Dedifferentiated amniotic fluid mesenchymal stem cell (primary cell): Measurements from ENCODE around the gene GNB1L.

Experiments
- DNase-seq: peaks from one replicate; pipeline ENCODE4 v3.0.0-alpha.2; 2016; ENCODE audit errors: extremely low spot score

GNB1L gene

GRCh38 chr22:19876314-19876940 lies 21.8 kb upstream of the GNB1L start:
- no peak for DNase-seq

DNA sequence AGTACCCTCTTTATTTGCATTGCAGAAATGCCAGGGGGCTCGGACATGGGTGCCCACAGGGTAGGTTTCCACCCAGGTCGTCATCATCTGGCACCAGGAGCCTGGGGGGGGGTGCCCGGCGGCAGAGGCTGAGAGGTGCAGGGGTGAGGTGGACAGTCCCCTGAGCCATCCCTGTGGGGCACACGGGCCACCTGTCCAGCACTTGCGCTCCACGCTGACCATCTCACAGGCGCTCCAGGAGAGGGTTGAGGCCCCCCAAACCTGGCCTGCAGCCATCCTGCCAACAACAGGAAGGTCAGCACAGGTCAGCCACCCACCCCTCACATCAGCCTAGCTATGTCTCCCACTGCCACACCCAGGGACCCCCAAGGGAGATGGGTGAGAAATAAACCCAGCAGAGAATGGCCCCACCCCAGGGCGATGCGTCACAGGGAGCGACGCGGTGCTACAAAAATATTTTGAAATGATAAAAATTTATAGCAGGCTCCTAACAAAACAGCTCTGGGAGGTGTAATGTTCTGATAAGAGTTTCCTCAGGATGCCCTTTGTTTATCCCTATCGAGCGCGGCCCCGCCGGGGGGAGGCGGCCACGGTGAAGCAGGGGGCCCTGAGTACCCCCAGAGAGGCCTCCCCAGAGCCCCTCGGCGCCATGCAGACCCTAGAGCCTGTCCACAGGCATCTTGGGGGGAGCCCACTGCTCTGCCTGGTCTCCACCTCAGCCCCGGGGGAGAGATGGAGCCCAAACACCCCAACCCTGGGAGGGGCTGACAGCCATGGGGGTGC lies 21.0 kb upstream of the GNB1L start:
- DNase-seq: no peak

DNA sequence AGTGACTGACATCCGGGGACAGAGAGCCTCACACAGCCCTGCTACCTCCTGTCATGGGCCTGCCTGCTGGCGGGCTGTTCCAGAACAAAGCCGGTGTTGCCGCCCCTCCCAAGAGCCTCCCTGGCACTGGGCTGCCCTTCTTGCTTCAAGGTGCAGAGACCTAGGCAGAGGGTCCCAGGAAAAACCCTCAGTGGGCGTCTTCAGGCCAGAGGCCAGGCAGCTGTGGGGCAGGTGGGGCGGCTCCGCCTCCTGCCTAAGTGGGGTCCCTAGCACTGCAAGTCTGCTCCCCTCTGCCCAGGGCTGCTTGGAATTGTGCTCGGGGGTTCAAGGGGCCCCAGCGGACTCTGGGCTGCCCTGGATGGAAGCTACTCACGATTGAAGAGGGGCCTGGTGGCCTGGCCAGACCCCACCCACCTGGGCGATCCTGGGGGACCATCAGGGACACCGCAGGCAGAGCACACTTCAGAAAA lies 20.4 kb upstream of the GNB1L start:
- no peak for DNase-seq

DNA sequence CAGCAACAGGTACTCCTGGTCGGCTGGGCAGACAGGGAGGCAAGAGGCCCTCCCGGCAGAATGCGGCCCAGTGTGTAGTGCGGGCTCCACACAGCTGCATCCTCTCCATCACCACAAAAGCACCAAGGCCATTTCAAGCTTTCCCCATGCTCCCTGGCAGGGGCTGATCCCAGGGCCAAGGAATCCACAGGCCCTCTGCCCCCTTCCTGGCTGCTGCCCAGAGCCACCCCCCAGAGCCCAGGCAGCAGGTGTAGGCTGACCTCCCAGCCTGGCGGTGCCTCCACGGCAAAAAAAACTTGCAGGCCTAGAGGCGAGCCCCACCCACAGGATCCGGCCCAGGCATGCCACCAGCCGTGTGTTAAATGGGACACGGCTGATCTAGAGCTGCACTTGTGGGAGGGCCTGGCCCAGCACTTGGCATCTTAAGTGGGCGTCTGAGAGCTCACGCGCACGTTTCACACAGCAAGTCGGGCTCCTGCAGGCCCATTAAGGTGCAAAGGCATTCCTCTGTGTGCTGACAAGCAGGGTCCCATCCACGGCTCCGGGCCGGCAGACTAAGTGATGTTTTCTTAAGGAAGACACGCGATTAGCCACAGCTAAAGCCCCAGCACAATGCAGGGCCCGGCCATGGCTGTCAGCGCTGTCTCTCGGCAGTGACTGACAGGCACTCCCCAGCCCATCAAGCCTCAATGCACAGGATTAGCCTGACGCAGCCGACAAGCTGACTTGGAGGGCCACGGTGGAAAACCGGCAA lies 19.8 kb upstream of the GNB1L start:
- no peak for DNase-seq

DNA sequence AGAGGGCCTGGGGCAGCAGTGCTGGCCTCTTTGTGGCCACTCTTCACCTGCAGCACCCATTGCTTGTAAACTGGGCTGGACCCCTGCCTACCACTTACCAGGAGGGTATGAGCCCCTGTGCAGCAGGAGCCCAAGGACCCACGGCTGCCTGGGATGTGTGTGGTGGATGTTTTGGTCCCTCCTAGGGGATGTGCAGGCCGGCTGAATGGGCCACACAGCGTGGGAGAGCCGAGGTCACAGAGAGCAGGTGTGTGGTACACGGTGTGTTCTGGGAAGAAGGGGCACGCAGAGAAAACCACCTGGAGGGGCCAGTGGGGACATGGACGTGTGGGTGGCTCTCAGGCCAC lies 19.3 kb upstream of the GNB1L start:
- DNase-seq: no peak

DNA sequence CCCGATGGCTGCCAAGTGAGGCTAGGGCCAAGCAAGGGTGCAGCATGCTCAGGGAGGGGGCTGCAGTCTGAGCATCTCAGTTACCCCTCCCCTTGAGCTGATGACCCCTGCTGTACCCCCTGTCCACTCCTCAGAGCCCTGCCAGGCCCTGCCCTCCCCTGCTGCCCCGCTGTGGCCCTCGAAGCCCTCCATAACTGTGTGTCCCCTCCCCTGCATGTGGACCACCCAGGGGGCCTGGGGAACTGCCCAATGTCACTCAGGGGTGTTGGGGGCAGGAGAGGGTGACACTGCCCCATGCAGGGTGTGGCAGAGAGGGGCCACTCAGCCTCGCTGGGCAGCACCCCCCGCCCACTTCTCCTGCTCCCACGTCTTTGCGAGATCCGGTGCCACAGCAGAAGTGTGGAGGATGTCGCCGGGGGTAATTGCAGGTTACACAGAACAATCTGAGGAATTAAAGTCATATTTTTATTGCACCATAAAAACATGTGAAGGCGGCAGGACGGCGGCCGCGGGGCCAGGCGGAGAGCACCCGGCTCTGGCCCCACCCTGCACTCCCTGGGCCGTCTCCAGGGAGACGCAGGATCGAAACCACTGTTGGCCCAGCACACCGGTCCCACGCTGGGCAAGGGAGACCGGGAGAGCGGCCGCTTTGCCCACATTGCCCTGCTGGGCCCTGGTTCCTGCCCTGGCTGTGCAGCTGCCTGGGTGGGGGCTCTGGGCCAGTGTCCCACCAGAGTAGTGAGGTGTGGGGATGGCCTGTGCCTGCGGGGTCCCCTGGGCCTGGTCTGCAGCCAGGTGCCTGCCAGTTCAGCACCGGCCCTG lies 18.7 kb upstream of the GNB1L start:
- no peak for DNase-seq

- DNase-seq: no peak
Measured at GRCh38 chr22:19872779-19873137, 18.1 kb upstream of the GNB1L start.

- DNase-seq: no peak
Measured at GRCh38 chr22:19871845-19872778, 17.4 kb upstream of the GNB1L start.

DNA sequence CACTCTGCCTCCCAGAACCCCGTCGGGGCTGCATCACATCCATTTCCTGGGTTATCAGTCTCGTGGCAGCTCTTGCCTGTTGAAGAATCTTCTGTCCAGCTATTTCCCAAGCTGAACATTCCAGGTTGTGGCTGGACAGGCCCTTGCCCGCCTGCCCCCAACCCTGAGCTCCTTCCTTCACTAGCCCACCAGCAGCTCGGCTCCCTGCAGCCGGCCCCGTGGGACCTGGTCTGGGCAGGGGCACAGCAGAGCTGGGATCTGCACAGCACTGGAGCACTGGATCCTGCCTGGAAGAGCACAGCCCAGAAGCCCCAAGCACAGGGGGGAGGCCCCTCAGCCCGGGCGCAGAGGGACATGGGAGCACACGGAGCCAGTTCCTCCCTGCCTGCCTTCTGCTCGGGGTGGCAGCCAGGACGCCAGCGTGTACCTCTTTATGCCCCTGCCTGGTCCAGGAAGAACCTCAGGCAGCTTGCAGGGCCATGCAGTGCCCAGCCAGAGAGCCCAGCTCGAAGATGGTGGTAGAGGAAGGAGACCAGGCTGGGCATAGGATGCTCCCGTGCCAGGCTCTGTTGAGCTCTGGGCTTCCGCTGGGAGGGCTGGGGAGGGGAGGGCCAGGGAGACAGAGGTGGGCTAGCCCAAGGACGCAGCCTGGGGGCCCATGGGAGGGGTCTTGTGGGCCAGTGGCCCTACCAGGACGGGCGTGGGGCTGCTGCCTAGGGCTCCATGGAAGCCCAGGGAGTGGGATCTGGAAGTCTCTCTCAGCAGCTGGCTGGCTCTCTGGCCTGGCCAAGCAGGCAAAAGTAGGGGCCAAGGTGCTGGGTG lies 16.6 kb upstream of the GNB1L start:
- no peak for DNase-seq

- DNase-seq: no peak
Measured at GRCh38 chr22:19870153-19871022, 15.7 kb upstream of the GNB1L start.

- DNase-seq: no peak
Measured at GRCh38 chr22:19869497-19870152, 15.0 kb upstream of the GNB1L start.

DNA sequence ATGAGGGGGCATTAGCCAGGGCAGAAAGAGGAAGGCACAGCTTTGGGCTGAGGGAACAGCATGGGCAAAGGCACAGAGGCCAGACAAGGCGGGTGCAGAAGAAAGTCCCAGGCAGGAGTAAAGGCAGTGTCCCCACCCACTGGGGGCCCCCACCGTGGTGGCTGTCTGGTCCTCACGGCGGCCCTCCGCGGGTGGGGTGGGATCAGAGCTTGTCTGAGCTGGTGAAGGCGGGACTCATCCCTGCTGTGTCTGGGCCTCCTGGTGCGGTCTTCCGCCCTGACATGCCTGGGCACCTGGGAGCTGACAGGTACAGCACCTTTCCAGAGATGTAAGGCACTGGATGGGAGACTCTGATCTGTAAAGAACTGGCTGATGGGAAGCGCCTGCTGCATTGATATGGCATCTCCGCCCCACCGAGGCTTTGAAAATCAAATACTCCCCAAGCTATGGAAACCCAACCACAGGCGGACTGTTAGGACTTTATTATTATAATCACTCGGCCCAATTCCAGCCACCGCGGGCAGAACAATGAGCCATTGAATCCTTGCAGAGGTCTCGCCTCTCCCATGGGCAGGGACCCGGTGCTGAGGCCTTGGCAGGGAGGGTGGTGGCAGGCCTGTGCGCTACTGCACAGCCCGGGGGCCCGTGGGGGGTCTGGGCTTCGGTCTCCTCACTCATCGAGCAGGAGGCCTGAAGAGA lies 14.2 kb upstream of the GNB1L start:
- DNase-seq: no peak

GRCh38 chr22:19868333-19868732 lies 13.7 kb upstream of the GNB1L start:
- DNase-seq: no peak

DNA sequence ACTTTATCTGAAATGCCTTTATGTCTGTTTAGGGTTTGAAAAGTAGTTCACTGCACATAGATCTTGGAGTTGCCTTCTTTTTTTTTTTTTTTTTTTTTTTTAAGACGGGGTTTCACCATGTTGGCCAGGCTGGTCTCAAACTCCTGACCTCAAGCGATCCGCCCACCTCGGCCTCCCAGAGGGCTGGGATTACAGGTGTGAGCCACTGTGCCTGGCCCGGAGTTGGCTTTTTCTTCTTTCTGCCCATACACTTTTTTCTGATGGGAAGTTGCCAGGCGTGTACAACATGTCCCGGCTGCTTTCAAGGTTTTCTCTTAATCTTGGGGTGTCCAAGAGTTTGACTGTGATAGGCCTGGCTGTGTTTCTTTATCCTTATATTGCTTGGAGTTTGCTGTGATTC lies 12.9 kb upstream of the GNB1L start:
- DNase-seq: no peak

DNA sequence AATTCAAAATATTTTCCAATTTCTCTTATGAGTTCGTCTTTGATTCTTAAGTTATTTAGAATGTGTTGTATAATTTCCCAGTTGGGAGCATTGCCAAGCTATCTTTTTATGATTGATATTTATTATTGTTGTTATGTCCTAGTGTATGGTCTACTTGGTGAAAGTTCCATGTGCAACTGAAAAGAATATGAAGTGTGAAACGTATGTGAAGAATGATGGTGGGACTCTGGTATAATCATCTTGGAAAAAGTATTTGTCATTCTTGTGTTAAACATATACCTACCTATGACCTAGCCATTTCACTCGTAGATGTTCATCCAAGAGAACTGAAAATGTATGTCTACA lies 12.0 kb upstream of the GNB1L start:
- no peak for DNase-seq

GRCh38 chr22:19865141-19865829 lies 10.6 kb upstream of the GNB1L start:
- no peak for DNase-seq

DNA sequence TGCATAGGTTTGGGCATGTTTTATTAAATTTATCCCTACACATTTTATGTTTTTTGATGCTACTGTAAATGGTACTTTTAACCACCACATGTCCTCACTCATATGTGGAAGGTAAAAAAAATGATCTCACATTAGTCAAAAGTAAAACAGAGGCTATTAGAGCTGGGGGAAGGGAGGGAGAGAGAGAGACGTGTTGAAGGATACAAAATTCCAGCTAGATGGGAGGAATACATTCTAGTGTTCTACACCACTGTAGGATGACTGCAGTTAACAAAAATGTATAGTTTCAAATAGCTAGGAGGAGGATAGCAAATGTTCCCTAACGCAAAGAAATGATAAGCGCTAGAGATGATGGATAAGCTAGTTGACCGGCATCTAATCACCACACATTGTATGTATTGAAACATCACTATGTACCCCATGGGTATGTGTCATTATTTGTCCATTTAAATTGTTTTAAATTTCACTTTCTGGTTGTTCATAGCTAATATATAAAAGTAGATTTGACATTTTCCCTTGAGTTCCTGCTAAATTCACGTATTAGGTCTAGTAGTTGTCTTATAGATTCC lies 9.9 kb upstream of the GNB1L start:
- no peak for DNase-seq
